Ovary (tissue), 9 donors: Measurements from ENCODE around the gene GLYR1. TPM values are rescaled to one million over a fixed set of nuclear protein-coding genes. Genes with fewer than 3 reads are reported as not detected.

Experiments used
- DNase-seq, 5 donors: peaks; one replicate each; pipeline ENCODE4 v3.0.0-alpha.2; 2019 to 2020
- H3K27ac ChIP-seq, 2 donors: fragments of 200-600 bp; one replicate each; pipeline versions ENCODE4 v1.5.1 to v1.8.0; 2019 to 2022
- H3K27me3 ChIP-seq: fragments of 200-600 bp; one replicate; pipeline ENCODE4 v1.8.0; 2022
- H3K36me3 ChIP-seq: fragments of 200-600 bp; sonication (generic); one replicate; pipeline ENCODE4 v1.5.1; 2019
- H3K4me1 ChIP-seq: one replicate; pipeline ENCODE4 v1.8.1; 2013; ENCODE audit warnings: mild to moderate bottlenecking, moderate library complexity; ENCODE audit not compliant: insufficient read depth
- H3K4me3 ChIP-seq: fragments of 200-600 bp; sonication (generic); one replicate; pipeline ENCODE4 v1.5.1; 2017
- H3K9me3 ChIP-seq, 2 donors: fragments of 200-600 bp in 1 of 2; sonication (generic) in 1 of 2; one replicate each; pipeline versions ENCODE4 v1.5.1 to v1.8.1; 2013 to 2019; ENCODE audit warnings: mild to moderate bottlenecking in 1 of 2, moderate library complexity in 1 of 2
- CTCF ChIP-seq, 3 donors: fragments of 450-650 bp in 2 of 3; fragments of 200-600 bp in 1 of 3; IDR thresholded peaks; one replicate each; pipeline versions ENCODE4 v1.5.1 to v1.8.0; 2016 to 2022; ENCODE audit warnings: antibody characterized with exemption in 3 of 3, mild to moderate bottlenecking in 1 of 3
- EP300 ChIP-seq: sonication (generic); formaldehyde crosslinking; IDR thresholded peaks from one replicate; pipeline ENCODE4 v1.6.1; 2017; ENCODE audit warnings: antibody characterized with exemption
- POLR2A ChIP-seq: fragments of 450-650 bp; IDR thresholded peaks from one replicate; pipeline ENCODE4 v1.6.1; 2017; ENCODE audit warnings: antibody characterized with exemption, mild to moderate bottlenecking, moderate library complexity
- WGBS, 3 donors: extraction: QIAGEN DNeasy Blood & Tissue Kit in 1 of 3; methylation state at CpG; one replicate each; pipeline versions ENCODE4 v1.1.5 to v1.1.7; 2013 to 2017; 5-methylcytosine and 5-hydroxymethylcytosine counted together
- intact Hi-C, 4 donors: fragments of 100-400 bp; cut with DNase I; formaldehyde crosslinking; loops; one replicate each; pipeline versions ENCODE4 v1.11.0 to v1.15.1; 2022 to 2023
- polyA plus RNA-seq, 2 donors: library from polyadenylated mRNA; stranded (reverse); fragments of 200-250 nt in 1 of 2; fragments of 350-450 nt in 1 of 2; fragmentation: Illumina TruSeq in 1 of 2; extraction: RNeasy Lipid Tissue Mini Kit (QIAGEN cat#74804) in 1 of 2; gene quantifications; one replicate each; pipeline ENCODE4 v1.2.3, GENCODE V29; 2013 to 2014
- total RNA-seq, 7 donors: library from RNA; depleted of rRNA in 2 of 7; stranded (reverse); fragments of >200 nt in 2 of 7; fragmentation: NEBNext Ultra II Directional in 3 of 7; extraction: Animal tissue kit (Norgen Biotek cat#: 25700) in 3 of 7; gene quantifications; one replicate each; pipeline versions ENCODE4 v1.1.0 to v1.2.4, GENCODE V29; 2016 to 2023
- donor health status: DM: no; HTN: no; CAD: no; lungs with moderate emphysema.
- donor health status: DM: no; HTN: no; CAD: no.
- donor health status: Bipolar disorder and iron deficiency.
- donor health status: DM: yes; HTN: yes; CAD: no.
- donor health status: DM: no; HTN: no; CAD: no.
- donor health status: DM: yes; HTN: yes; CAD: no.

GLYR1 gene
- total and polyA plus RNA-seq, 9 donors, result 30.3 to 79.5 (median 69.7) TPM

GRCh38 chr16:4830408-4830807 is 16.7 kb downstream of the GLYR1 start:
- no peak overlapping the region for H3K27ac ChIP-seq
- 81 to 85% (median 82%) methylated on average over 7 of the region's 7 CpGs for WGBS, 3 donors
- H3K27me3 ChIP-seq, result no peaks in the 10 kb centered on the region
- H3K9me3 ChIP-seq, result no peaks in the 10 kb centered on the region
- H3K4me1 ChIP-seq, result no peaks in the 10 kb centered on the region
- TF ChIP-seq POLR2A (no peak), CTCF (IDR thresholded peaks at IDR 0.05) (no peak), EP300 (no peak)
- DNase-seq, result no peak
- intact Hi-C loops, result no loop called here
- H3K4me3 ChIP-seq, result no peak overlapping the region
- no peaks in the 10 kb centered on the region for H3K36me3 ChIP-seq

- Histone ChIP-seq H3K4me1 (no peaks in the 10 kb centered on the region), H3K4me3 (no peak overlapping the region), H3K36me3 (no peaks in the 10 kb centered on the region), H3K27ac (no peak overlapping the region), H3K27me3 (no peaks in the 10 kb centered on the region), H3K9me3 (no peaks in the 10 kb centered on the region)
- WGBS, 3 donors, result 88 to 92% (median 92%) methylated on average over 11 of the region's 11 CpGs
- DNase-seq, result no peak
- intact Hi-C loops, result no loop called here
- TF ChIP-seq CTCF (IDR thresholded peaks at IDR 0.05), result no peak
- TF ChIP-seq EP300, result no peak
- no peak for TF ChIP-seq POLR2A
These were observed 18.3 kb downstream of the GLYR1 start for GRCh38 chr16:4828567-4829321.

- 78 to 88% (median 87%) methylated on average over 10 of the region's 10 CpGs for WGBS, 3 donors
- Histone ChIP-seq H3K36me3 (no peaks in the 10 kb centered on the region), H3K27ac (no peak overlapping the region), H3K4me3 (no peak overlapping the region), H3K4me1 (no peaks in the 10 kb centered on the region), H3K27me3 (no peaks in the 10 kb centered on the region), H3K9me3 (no peaks in the 10 kb centered on the region)
- intact Hi-C loops, result no loop called here
- no peak for DNase-seq
- TF ChIP-seq CTCF (IDR thresholded peaks at IDR 0.05), result no peak
- TF ChIP-seq POLR2A, result no peak
- TF ChIP-seq EP300, result no peak
These were observed 20.1 kb downstream of the GLYR1 start for GRCh38 chr16:4826980-4827379.

- H3K27ac ChIP-seq, result no peak overlapping the region
- H3K4me3 ChIP-seq, result no peak overlapping the region
- intact Hi-C loops, result no loop called here
- TF ChIP-seq EP300 (no peak), POLR2A (no peak), CTCF (IDR thresholded peaks at IDR 0.05) (no peak)
- no peaks in the 10 kb centered on the region for H3K9me3 ChIP-seq
- H3K4me1 ChIP-seq, result no peaks in the 10 kb centered on the region
- H3K36me3 ChIP-seq, result no peaks in the 10 kb centered on the region
- 94 to 95% (median 95%) methylated on average over 4 of the region's 4 CpGs for WGBS, 3 donors
- no peak for DNase-seq
- no peaks in the 10 kb centered on the region for H3K27me3 ChIP-seq
These were observed 20.6 kb downstream of the GLYR1 start for GRCh38 chr16:4826526-4826925.
